HG02973 (cell line): ENCODE results near the gene TMEM132A.

Source experiments
- ATAC-seq: cut with Tn5 transposase; IDR thresholded peaks from one replicate; pipeline ENCODE4 v1.9.1; 2021; ENCODE audit warnings: moderate library complexity; ENCODE audit not compliant: unreplicated experiment

Gene TMEM132A

DNA sequence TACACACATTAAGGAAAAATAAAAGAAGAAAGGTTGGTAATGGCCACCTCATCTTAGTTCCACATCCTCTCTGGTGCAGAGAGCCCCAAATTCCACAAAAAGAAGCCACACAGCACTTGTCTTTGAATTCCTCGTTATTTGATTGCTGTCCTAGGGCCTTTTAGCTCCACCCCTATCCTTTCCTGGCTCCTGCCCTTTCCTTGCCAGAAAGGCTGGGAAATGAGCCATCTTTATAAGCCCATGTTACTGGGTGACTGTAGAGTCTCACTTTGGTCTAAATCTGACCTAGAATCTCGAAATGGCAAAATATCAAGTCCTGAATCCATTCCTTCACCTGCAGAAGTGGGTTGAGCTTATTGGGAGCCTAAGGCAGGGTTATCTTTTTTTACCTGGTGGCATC is 4.3 kb upstream of the TMEM132A start:
- ATAC-seq, result no peak

DNA sequence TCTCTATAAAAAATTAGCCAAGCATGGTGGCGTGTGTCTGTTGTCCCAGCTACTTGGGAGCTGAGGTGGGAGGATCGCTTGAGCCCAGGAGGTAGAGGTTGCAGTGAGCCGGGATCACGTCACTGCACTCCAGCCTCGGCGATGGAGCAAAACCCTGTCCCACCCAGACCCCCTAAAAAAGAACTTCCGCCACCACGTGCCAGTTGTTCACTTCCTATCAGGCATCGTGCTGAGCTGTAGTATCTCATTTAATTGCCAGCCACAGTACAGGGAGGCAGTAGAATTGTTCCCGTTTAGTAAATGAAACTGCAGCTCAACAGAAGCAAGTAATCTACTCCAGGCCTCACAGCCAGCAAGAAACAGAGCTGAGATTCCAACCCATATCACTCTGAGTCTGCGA is 3.0 kb upstream of the TMEM132A start:
- ATAC-seq, result no peak

DNA sequence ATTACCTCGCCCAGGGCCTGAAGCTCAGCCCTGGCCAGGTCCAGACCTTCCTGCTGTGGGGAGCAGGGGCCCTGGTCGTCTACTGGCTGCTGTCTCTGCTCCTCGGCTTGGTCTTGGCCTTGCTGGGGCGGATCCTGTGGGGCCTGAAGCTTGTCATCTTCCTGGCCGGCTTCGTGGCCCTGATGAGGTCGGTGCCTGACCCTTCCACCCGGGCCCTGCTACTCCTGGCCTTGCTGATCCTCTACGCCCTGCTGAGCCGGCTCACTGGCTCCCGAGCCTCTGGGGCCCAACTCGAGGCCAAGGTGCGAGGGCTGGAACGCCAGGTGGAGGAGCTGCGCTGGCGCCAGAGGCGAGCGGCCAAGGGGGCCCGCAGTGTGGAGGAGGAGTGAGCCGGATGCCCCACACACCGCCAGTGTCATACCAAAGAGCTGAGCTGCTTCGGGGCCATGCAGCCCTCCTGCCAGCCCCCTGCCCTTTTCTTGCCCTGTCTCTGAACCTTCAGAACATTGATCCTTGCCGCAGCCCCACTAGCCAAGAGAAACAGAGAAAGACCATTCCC is 2.4 kb upstream of the TMEM132A start:
- no peak for ATAC-seq

GRCh38 chr11:60922906-60923305 is 1.4 kb upstream of the TMEM132A start:
- no peak for ATAC-seq

DNA sequence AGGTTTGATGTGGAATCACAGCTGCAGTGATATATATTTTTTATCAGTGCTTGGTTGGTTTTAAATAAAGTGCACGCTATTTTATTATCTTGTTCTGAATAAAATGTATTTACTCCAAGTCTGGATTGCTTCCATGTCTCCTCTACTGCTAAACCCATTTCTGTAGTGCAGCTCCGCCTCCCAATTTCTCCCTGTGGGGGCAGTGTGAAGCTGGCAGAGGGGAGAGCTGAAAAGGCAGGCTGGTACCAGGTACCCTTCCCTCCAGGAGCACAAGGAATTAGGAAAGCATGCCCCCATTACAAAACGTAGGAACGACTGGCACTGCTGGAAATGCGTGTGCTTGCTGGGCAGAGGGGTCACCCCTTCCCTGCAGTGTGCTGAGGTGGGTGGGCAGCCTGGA is 934 bp upstream of the TMEM132A start:
- no peak for ATAC-seq

DNA sequence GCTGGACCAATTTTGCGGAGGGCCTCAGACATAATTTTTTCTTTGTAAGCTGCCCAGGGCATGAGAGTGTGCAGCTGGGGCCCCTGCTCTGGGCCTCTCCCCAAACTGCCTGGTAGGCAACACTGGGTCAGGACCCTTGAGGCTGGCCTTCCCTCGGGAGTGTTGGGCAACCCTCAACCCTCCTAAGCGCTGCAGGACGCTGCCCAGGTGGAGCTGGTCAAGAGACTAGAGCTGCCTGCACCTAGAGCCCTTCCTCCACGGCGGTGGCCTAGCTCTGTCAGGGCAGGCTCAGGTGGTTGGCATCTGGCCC is 505 bp upstream of the TMEM132A start:
- ATAC-seq, result no peak

DNA sequence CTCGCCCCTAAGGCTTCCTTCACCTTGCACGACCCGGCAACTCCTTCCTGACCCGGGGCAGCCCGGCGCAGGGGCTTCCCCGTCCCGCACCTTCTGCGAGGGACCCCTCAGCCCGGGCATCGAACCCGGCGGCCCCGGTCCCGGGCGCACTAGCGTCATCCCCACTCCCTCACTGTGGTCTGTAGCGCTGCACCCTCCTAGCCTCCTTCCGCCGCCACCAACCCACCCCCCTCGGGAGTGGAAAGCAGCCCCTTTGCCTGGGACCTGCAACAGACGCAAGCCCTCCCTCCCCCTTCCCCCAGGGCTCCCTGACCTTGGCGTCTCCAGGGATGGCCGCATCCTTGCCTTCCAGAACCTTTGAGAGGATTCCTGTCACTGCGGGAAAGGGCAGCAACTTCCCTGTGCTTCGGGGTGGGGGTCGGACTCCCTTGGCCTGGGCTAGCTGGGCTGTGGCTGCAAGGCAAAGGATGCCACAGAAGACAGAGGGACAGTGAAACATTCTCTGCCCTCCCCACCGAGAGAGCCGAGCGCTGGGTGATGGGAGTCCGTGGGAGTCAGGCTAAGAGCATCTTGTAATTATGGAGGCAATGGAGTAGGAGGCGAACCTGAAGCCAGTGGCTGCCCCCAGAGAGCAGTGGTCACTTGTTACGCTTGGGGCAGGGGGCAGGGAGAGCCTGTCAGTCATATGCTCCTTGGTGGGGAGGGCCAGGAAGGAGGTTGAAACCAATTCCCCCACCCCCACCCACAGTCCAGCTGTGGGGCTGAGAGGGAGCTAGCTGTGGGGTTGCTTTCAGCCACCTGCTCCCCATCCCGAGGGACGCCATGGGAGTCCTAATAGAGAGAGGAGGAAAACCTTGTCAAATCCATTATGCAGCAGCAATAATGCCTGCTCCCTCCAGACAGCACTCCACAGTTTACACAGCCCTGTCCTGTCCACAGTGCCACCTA is 920 bp downstream of the TMEM132A start:
- ATAC-seq, result no peak

GRCh38 chr11:60925868-60926267 is 1.6 kb downstream of the TMEM132A start:
- ATAC-seq, result no peak

- no peak for ATAC-seq
Measured at GRCh38 chr11:60926500-60926899, 2.2 kb downstream of the TMEM132A start.

DNA sequence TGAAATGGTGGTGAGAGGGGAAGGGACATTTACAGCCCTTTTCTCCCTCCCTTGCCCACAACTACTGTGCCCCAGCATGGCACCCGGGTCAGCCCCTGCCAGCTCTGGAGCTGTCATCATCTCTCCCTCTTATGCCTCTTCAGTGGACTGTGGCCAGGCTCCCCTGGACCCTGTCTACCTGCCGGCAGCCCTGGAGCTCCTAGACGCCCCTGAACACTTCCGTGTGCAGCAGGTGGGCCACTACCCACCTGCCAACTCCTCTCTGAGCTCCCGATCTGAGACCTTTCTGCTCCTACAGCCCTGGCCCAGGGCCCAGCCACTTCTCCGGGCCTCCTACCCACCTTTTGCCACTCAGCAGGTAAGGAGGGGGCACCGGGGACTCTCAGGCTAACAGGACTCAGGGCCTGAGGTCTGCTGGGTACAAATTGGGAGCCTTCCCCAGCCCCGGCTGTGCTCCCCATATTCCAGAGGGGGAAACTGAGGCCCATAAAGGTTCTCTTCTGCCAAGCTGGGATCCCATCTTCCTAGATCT is 2.9 kb downstream of the TMEM132A start:
- no peak for ATAC-seq

GRCh38 chr11:60927600-60927999 is 3.3 kb downstream of the TMEM132A start:
- no peak for ATAC-seq

DNA sequence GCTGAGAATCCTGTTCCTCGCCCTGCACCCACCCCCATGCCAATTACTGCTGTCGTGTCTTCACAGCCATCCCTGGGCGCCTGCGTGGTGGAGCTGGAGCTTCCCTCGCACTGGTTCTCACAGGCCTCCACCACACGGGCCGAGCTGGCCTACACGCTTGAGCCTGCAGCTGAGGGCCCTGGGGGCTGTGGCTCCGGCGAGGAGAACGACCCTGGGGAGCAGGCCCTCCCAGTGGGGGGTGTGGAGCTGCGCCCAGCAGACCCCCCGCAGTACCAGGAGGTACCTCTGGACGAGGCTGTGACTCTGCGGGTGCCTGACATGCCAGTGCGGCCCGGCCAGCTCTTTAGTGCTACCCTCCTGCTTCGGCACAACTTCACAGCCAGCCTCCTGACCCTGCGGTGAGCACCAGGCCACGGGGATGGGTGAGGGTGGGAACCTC is 4.3 kb downstream of the TMEM132A start:
- no peak for ATAC-seq

- no peak for ATAC-seq
Measured at GRCh38 chr11:60929764-60930163, 5.5 kb downstream of the TMEM132A start.

- ATAC-seq, result no peak
Measured at GRCh38 chr11:60930394-60930793, 6.1 kb downstream of the TMEM132A start.

- ATAC-seq, result no peak
Measured at GRCh38 chr11:60931917-60932316, 7.7 kb downstream of the TMEM132A start.

GRCh38 chr11:60932605-60933356 is 8.5 kb downstream of the TMEM132A start:
- ATAC-seq, result no peak

DNA sequence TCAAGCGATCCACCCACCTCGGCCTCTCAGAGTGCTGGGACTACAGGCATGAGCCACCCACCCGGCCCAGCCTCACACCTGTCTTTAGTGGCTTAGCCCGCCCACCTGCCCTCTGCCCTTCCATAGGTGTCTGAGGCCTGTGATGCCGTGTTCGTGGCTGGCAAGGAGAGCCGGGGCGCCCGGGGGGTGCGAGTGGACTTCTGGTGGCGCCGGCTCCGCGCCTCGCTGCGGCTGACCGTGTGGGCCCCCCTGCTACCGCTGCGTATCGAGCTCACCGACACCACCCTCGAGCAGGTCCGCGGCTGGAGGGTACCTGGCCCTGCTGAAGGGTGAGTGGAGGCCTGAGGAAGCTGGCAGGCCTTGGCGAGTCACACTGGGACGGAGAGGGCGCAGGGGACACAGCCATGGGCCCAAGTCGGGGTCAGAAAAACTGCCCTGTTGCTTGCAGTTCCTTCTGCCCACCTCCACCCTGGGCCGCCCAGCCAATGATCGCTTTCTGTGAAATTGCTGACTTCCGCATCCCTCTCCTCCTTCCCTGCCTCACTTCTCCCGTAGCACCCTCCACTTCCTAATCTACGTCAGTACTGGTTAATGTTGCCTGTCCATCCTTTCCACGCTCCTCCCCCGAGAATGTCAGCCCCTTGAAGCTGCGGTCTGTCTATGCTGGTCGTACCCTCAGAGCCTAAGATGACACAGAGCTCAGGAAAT is 9.3 kb downstream of the TMEM132A start:
- no peak for ATAC-seq

- no peak for ATAC-seq
Measured at GRCh38 chr11:60934124-60934789, 10.0 kb downstream of the TMEM132A start.

- no peak for ATAC-seq
Measured at GRCh38 chr11:60934790-60935605, 10.7 kb downstream of the TMEM132A start.
